DND-41 (cell line): ENCODE results near the gene PPP1R13B.
"Not testable (repeated sequence)": the region's sequence is repeated elsewhere in the genome, so short reads cannot be mapped to it uniquely, and the experiment has no call there.

Experiments
- ATAC-seq: fragments of 200-7000 bp; cut with Tn5 transposase; 3 replicates; pipeline ENCODE4 v1.9.1; 2021; ENCODE audit warnings: low read depth; ENCODE audit not compliant: insufficient read depth
- DNase-seq: peaks from one replicate; pipeline ENCODE4 v3.0.0-alpha.2; 2020
- H2AFZ ChIP-seq: 2 replicates; pipeline ENCODE4 v1.6.0; 2012; ENCODE audit warnings: low read depth, low read length
- H3K27ac ChIP-seq: 2 replicates; pipeline ENCODE4 v1.5.1; 2012; ENCODE audit warnings: low read length, inconsistent platforms
- H3K27me3 ChIP-seq: fragments of 200-600 bp; sonication (generic); 2 replicates; pipeline ENCODE4 v1.6.0; 2012; ENCODE audit warnings: low read length, mild to moderate bottlenecking, inconsistent platforms; ENCODE audit not compliant: insufficient read depth, poor library complexity
- H3K36me3 ChIP-seq: 2 replicates; pipeline ENCODE4 v1.5.1; 2012; ENCODE audit warnings: low read length, inconsistent platforms; ENCODE audit not compliant: insufficient read depth
- H3K4me1 ChIP-seq: 2 replicates; pipeline ENCODE4 v1.5.1; 2012; ENCODE audit warnings: mild to moderate bottlenecking, low read length; ENCODE audit not compliant: insufficient read depth
- H3K4me2 ChIP-seq: 2 replicates; pipeline ENCODE4 v1.6.0; 2012; ENCODE audit warnings: mild to moderate bottlenecking, moderate library complexity, low read length, inconsistent platforms; ENCODE audit not compliant: insufficient read depth
- H3K4me3 ChIP-seq, 2 experiments: fragments of 200-600 bp in 1 of 2; shearing (Covaris generic) in 1 of 2; 2 replicates each; pipeline ENCODE4 v1.5.1; 2012 to 2016; ENCODE audit warnings: inconsistent platforms in 2 of 2, low read length in 2 of 2, mild to moderate bottlenecking in 2 of 2, low read depth in 1 of 2, moderate library complexity in 1 of 2
- H3K79me2 ChIP-seq: 2 replicates; pipeline ENCODE4 v1.6.0; 2012; ENCODE audit warnings: low read length, inconsistent platforms; ENCODE audit not compliant: insufficient read depth
- H3K9ac ChIP-seq: 2 replicates; pipeline ENCODE4 v1.6.0; 2012; ENCODE audit warnings: low read depth, mild to moderate bottlenecking, inconsistent platforms, low read length, moderate library complexity
- H3K9me3 ChIP-seq: 2 replicates; pipeline ENCODE4 v1.5.1; 2012; ENCODE audit warnings: low read length, moderate library complexity, mild to moderate bottlenecking, inconsistent platforms; ENCODE audit not compliant: insufficient read depth, severe bottlenecking
- H4K20me1 ChIP-seq: 2 replicates; pipeline ENCODE4 v1.6.0; 2012; ENCODE audit warnings: low read length; ENCODE audit not compliant: insufficient read depth
- CTCF ChIP-seq: IDR thresholded peaks from 2 replicates; pipeline ENCODE4 v1.5.1; 2012; ENCODE audit warnings: borderline replicate concordance, low read length, moderate library complexity, mild to moderate bottlenecking; ENCODE audit not compliant: poor library complexity, severe bottlenecking; ENCODE audit errors: extremely low read depth
- EZH2 ChIP-seq: IDR thresholded peaks from 3 replicates; pipeline ENCODE4 v1.6.1; 2012; ENCODE audit warnings: borderline replicate concordance, low read depth, mild to moderate bottlenecking, moderate library complexity, low read length, inconsistent platforms; ENCODE audit not compliant: severe bottlenecking

Gene PPP1R13B

GRCh38 chr14:103788086-103788485, 59.3 kb downstream of the PPP1R13B start:
- no peak overlapping the region for H3K4me2 ChIP-seq

GRCh38 chr14:103782376-103782775, 65.0 kb downstream of the PPP1R13B start:
- Histone ChIP-seq H4K20me1 (no peaks in the 10 kb centered on the region), H3K79me2 (no peaks in the 10 kb centered on the region), H3K36me3 (no peaks in the 10 kb centered on the region), H3K27ac (no peak overlapping the region), H3K4me3 (no peak overlapping the region), H3K9me3 (no peaks in the 10 kb centered on the region), H3K4me2 (no peak overlapping the region), H3K4me1 (no peaks in the 10 kb centered on the region), H3K27me3 (no peaks in the 10 kb centered on the region), H3K9ac (no peak overlapping the region), H2AFZ (no peak overlapping the region)
- TF ChIP-seq CTCF (no peak), EZH2 (no peak)
- ATAC-seq: no peak
- DNase-seq: no peak

More at GRCh38 chr14:103788086-103788485, 59.3 kb downstream of the PPP1R13B start:
- Histone ChIP-seq H3K9me3 (no peaks in the 10 kb centered on the region), H3K79me2 (no peaks in the 10 kb centered on the region), H3K4me3 (no peak overlapping the region), H3K36me3 (no peaks in the 10 kb centered on the region), H3K27me3 (no peaks in the 10 kb centered on the region), H3K9ac (no peak overlapping the region), H4K20me1 (no peaks in the 10 kb centered on the region), H2AFZ (no peak overlapping the region), H3K4me1 (no peaks in the 10 kb centered on the region), H3K27ac (no peak overlapping the region)
- ATAC-seq (no peak), DNase-seq (no peak)
- no peak for TF ChIP-seq EZH2
- no peak for TF ChIP-seq CTCF

- not testable (repeated sequence) for ATAC-seq
Measured at GRCh38 chr14:103776319-103776718, 71.1 kb downstream of the PPP1R13B start.

GRCh38 chr14:103775506-103775905, 71.9 kb downstream of the PPP1R13B start:
- H3K4me1 ChIP-seq: no peaks in the 10 kb centered on the region
- no peaks in the 10 kb centered on the region for H3K9me3 ChIP-seq
- H3K79me2 ChIP-seq: no peaks in the 10 kb centered on the region
- no peaks in the 10 kb centered on the region for H3K36me3 ChIP-seq
- no peaks in the 10 kb centered on the region for H3K27me3 ChIP-seq
- no peak overlapping the region for H2AFZ ChIP-seq
- no peak overlapping the region for H3K27ac ChIP-seq
- no peak for ATAC-seq
- H3K4me3 ChIP-seq: no peak overlapping the region
- no peak overlapping the region for H3K4me2 ChIP-seq
- TF ChIP-seq CTCF (no peak), EZH2 (no peak)
- DNase-seq: no peak
- H3K9ac ChIP-seq: no peak overlapping the region
- no peaks in the 10 kb centered on the region for H4K20me1 ChIP-seq

More at GRCh38 chr14:103776319-103776718, 71.1 kb downstream of the PPP1R13B start:
- not testable (repeated sequence) for H3K4me2 ChIP-seq, H3K79me2 ChIP-seq, H3K27me3 ChIP-seq, H3K27ac ChIP-seq, H3K9ac ChIP-seq, H2AFZ ChIP-seq, DNase-seq, H3K36me3 ChIP-seq, H3K4me1 ChIP-seq, H3K9me3 ChIP-seq, H4K20me1 ChIP-seq, H3K4me3 ChIP-seq
